Neural progenitor cell (in vitro differentiated cells): ENCODE results near the gene CHAD.

Experiments used
- CTCF ChIP-seq: fragments of 200-600 bp; sonication (generic); IDR thresholded peaks from 2 replicates; pipeline ENCODE4 v1.5.1; 2017; ENCODE audit warnings: antibody characterized with exemption, mild to moderate bottlenecking
- EZH2 ChIP-seq: fragments of 200-600 bp; sonication (generic); IDR thresholded peaks from 2 replicates; pipeline ENCODE4 v1.6.1; 2017; ENCODE audit warnings: antibody characterized with exemption, mild to moderate bottlenecking, moderate library complexity
- EZH2phosphoT487 ChIP-seq: fragments of 200-600 bp; sonication (generic); IDR thresholded peaks from 2 replicates; pipeline ENCODE4 v1.6.1; 2017; ENCODE audit warnings: antibody characterized with exemption

GRCh38 chr17:50459756-50460155 is 8.9 kb downstream of the CHAD start:
- TF ChIP-seq CTCF = no peak
- no peak for TF ChIP-seq EZH2
- no peak for TF ChIP-seq EZH2phosphoT487
